ENCODE data around the gene HAL.
"Not testable (repeated sequence)": the region's sequence is repeated elsewhere in the genome, so short reads cannot be mapped to it uniquely, and the experiment has no call there.

The HAL gene

DNA sequence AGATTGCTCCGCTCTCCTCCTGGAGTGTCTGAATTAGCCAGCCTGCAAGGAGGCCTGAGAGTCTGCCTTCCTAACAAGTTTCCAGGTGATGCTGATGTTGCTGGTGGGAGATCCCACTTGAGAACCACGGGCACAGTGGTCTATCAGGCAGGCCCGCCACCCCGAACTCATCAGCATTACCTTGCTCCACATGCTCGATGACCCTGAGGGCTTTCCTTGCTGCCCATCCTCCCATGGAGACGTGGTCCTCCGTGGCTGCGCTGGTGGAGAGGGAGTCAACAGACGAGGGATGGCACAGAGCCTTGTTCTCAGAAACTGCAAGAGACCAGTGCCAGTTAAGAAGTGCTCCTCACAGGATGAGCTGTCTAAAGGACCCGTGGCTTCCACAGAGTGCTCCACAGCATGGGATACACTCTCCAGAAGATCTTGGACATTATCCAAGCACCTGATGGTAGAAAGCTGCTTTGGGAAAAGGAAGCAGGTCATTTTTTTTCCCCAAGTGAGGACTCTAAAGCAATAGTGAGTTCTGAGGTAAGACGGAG is 18.3 kb downstream of the HAL start:
- no peak for DNase-seq (ENCODE audit: low read depth)

DNA sequence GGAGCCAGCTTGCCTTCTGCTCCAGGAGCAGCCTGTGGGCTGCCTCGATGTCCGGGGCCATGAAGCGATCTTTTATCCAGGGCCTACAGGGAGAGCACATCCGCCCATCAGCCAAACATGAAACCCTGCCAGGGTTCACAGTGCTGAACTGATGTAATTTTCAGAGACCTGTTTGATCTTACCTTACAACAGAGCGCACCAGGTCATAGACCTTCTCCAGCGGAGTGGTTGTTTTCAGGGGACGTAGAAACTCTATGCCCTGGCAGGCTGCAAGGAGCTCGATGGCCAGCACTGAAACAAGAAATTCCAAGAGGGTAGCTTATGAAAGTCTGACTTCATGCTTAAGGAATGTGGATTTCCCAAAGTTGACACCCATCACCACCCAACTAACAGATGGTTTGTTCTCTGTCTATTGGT is 19.7 kb downstream of the HAL start:
- peak; percentile 28 for DNase-seq (ENCODE audit: low read depth)

DNA sequence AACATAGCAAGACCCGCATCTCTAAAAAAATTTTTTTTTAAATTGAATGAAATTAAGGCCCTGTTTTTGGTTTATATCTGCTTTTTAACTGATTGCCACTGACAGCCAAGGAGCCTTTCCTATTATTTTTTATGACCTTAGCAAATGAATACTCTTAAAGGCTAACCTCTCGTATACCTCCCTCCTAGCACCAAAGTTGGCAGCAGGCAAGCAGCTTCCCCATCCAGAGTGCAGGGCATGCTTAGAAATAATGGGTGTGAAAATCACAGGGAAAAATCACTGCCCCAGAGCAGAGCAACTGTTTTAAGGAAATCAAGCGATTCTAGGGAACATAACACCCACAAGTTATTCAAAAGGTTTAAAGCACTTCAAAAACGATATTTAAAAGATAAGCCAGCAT is 20.7 kb downstream of the HAL start:
- DNase-seq (ENCODE audit: low read depth): no peak

DNA sequence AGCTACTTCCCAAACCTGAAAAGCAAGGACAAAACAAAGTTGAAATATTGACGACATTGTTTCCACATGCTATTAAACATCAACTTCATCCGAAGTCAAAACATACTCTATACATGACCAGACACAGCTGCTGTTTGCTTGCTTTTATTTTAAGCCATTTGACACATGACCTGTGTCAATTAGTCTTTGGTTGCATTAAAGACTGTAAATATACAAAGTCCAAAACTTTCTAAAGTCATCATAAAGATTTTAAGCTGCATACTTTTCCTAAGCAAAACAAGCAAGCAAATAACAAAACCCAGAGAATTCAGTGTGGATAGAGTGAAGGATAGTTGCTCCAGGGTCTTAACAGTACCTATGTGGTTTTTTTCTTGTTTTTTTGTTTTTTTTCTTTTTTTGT is 21.8 kb downstream of the HAL start:
- no peak for DNase-seq (ENCODE audit: low read depth)

DNA sequence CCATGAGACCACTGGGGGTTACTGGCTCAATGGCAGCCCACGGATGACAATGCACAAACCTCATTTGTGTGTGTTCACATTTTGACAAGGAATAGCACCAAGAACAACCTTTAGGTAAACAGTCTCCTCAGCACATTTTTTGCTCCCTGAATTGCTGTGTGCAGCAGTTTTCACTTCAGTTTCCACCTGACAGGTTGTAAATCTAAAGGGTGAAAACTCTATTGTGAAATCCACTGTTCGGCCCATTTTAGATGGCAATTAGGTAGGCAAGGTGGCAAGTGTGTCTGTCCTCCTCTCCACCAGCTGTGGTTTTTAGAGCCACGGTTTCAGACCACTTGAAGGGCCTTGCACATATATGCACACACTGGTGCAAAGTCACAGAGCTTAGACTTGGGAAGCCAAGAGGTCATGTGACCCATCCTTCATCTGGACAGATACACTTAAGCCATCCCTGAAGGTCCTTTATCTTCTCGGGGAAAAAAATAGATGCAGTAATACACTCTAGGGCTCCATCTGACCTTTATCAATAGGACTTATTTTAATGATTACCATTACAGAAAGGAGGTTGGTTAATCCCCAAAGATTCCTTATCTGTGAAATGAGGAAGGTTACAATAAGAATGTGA is 23.2 kb downstream of the HAL start:
- DNase-seq (ENCODE audit: low read depth): no peak

DNA sequence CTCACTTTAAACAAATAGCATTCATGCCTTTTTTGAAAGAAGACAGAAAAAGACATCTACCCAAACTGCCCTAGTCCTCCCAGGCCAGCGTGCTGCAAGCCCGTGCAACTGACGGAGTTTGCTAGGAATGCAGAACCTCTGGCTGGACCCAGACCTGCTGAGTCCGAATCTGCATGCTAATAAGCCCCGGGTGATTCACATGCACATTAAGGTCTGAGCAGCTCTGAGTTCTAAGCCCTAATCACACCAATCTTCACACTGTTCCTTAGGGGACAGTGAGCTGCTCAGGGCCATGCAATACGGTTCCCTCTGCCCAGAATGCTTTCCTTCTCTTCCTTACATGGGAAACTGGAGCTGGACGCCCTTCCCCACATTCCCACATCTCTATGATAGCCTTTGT is 25.2 kb downstream of the HAL start:
- DNase-seq (ENCODE audit: low read depth): no peak

DNA sequence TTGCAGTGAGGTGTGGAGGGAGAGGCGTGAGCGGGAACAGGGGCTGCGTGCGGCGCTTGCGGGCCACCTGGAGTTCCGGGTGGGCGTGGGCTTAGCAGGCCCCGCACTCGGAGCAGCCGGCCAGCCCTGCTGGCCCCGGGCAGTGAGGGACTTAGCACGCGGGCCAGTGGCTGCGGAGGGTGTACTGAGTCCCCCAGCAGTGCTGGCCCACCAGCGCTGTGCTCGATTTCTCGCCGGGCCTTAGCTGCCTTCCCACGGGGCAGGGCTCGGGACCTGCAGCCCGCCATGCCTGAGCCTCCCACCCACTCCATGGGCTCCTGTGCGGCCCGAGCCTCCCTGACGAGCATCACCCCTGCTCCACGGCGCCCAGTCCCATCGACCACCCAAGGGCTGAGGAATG is 27.0 kb downstream of the HAL start:
- not testable (repeated sequence) for DNase-seq (ENCODE audit: low read depth)

DNA sequence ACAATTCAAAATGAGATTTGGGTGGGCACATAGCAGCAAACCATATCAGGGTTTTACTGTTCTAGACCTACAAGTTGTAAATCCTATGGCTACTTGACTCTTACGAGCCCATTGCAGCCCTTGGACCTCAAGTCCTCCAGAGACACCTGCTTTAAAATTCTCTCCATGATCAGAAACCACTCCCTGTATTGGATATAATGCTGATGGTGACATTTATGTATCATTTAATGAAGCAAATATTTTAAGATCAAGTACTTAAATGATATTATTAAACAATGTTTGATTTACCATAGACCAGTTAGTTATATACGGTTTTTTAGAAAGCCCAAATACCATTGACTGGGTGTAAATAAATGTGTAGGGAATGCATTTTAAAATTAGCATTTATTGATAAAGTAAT is 28.8 kb downstream of the HAL start:
- no peak for DNase-seq (ENCODE audit: low read depth)

DNA sequence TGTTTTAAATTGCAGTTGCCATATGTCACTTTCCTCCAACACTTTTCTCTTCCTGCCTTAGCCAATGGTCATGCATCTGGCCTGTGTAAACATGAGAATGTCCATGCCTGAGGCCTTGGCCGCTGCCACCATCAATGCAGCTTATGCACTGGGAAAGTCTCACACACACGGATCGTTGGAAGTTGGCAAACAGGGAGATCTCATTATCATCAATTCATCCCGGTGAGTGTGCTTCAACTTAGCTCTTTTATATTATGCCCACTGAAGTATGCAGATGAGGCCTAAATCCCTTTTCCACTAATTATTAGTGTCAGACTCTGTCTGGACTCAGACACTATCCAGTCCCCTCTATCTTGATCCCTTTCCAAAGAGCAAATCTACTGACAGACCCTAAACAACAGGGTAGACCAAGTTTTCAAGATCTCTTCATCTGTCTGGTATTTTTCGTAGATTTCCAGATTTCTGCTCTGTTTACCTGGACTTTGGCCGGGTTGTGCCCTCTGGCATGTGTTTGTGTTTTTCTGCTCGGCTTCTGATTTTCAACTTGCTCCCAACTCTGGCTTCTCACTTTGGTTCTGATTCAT is 29.8 kb downstream of the HAL start:
- DNase-seq (ENCODE audit: low read depth): peak; percentile 8

DNA sequence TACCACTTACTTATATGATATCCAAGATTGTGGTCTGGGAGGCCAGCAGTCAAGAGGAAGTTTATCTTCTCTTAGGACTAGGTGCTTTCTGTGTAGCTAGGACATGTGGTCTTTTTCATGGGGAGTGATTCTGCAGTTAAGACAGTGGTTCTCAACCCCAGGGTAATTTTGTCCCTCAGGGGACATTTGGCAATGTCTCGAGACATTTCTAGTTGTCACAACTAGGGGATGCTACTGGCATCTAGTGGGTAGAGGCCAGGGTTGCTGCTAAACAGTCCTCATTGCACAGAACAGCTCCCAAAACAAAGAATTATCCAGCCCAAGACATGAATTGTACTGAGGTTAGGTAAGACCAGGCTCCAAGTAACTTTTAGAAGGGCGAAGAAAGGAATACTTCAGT is 33.0 kb downstream of the HAL start:
- peak; percentile 3 for DNase-seq (ENCODE audit: low read depth)

DNA sequence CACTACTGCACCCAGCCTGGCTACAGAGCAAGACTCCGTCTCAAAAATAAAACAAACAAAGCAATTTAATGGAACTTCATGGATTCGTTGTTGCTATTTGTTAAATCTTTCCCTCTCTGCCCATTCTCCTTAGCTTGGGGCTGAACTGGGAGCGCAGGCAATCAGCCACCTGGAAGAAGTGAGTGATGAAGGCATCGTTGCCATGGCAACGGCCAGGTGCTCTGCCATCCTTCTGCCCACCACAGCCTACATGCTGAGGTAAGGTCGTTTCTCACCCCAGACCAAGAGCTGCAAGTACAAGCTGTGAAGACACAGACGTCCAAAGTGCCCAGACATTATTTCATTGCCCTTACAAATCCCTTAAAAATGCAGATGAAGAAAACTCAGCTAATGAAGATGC is 33.9 kb downstream of the HAL start:
- no peak for DNase-seq (ENCODE audit: low read depth)

DNA sequence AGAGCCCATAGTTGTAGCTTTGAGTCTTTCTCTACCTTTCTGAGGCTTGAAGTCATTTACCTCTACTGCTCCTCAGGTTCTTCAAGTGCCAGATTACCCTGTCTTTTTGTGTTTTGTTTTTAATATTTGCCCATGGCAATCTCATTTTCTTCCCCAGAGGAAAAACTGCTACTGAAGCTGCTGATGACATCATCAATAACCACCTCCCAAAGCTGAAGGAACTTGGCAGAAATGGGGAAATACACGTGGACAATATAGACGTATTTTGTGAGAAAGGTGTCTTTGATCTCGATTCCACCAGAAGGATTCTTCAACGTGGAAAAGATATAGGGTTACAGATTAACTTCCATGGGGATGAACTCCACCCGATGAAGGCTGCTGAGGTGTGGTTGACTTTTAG is 35.9 kb downstream of the HAL start:
- DNase-seq (ENCODE audit: low read depth): no peak

DNA sequence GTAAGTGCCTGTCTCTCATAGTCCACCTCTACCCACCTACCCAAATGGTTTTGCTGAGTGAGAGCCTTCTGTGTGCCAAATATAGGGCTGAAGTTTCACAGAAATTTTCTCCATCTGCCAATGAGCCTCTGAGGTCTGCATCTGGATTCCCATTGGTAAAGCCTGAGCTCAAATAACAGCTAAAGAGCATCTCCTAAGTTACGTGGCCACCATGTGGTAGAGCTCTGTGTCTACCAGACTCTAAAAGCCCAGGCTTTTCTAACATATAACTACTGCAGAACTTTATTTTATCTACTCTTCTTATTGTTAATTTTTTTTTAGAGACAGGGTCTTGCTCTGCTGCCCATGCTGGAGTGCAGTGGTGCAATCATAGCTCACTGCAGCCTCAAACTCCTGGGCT is 37.0 kb downstream of the HAL start:
- DNase-seq (ENCODE audit: low read depth): peak; percentile 33

DNA sequence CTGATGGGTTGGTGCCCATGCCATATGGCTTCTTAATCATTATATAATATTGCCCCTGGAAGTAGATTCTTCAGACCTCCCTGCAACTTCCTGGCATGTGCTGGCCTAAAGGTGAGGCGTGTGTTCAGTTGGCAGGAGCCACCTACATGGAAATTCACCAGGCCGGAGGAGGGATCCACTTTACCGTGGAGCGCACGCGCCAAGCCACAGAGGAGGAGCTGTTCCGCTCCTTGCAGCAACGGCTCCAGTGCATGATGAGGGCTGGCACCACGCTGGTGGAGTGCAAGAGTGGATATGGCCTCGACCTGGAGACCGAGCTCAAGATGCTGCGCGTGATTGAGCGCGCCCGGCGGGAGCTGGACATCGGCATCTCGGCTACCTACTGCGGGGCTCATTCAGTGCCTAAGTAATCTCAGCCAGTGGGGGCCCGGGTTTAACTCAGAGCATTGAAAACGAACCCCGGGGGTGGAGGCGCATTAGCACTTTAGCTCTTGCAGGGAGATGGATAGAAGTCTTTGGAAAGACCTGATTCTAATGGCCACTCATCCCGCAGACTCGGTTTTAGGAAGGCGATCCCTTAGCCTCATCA is 39.5 kb downstream of the HAL start:
- no peak for DNase-seq (ENCODE audit: low read depth)

DNA sequence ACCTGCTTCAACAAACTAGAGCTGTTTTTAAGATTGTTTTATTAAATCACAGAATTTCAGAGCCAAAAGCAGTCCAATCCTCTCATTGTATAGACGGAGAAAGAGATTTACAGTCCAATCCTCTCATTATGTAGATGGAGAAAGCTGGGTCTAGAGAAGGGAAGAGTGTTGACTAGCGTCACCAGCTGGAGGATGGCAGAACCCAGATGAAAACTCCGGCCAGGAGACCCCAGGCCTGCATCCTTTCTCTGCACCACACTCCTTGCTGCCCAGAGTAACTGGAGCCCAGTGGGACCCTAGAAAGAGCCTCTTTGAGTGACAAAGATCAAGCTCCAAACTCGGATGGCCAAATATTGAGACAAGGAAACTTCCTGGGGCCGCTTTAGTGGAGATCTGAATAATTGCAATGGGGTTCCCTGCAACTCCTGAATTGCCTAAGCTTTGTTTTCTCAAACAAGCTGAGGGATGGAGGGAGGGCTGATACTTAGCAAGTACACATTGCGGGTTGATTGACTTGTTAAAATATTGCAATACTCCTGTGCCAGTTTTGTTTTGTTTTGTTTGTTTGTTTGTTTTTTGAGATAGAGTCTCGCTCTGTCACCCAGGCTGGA is 40.5 kb downstream of the HAL start:
- DNase-seq (ENCODE audit: low read depth): no peak

DNA sequence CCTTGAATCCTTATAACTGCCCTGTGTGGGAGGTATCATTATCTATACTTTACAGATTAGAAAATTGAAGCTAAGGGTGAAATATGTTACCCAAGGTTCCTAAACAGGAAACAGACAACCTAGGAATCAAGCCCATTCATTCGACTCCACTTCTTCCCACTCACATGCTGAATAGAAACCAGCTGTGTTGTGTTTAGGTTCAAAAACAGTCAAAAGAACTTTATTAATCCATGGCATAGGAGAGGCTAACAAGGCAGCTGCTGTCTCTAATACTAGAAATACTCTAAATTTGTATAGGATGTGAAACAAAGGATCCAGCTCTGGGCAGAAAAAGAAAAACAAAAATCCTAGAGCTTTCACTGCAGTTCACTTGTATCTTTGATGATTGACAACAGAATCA is 43.1 kb downstream of the HAL start:
- no peak for DNase-seq (ENCODE audit: low read depth)

DNA sequence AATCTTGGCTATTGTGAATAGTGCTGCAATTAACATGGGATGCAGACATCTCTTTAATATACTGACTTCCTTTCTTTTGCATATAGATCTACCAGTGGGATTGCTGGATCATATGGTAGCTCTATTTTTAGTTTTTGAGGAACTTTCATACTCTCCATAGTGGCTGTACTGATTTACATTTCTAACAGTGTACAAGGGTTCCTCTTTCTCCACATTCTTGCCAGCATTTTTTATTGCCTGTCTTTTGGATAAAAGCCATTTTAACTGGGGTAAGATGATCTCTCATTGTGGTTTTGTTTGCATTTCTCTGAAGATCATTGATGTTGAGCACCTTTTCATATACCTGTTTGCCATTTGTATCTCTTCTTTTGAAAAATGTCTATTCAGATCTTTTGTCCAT is 44.6 kb downstream of the HAL start:
- no peak for DNase-seq (ENCODE audit: low read depth)

DNA sequence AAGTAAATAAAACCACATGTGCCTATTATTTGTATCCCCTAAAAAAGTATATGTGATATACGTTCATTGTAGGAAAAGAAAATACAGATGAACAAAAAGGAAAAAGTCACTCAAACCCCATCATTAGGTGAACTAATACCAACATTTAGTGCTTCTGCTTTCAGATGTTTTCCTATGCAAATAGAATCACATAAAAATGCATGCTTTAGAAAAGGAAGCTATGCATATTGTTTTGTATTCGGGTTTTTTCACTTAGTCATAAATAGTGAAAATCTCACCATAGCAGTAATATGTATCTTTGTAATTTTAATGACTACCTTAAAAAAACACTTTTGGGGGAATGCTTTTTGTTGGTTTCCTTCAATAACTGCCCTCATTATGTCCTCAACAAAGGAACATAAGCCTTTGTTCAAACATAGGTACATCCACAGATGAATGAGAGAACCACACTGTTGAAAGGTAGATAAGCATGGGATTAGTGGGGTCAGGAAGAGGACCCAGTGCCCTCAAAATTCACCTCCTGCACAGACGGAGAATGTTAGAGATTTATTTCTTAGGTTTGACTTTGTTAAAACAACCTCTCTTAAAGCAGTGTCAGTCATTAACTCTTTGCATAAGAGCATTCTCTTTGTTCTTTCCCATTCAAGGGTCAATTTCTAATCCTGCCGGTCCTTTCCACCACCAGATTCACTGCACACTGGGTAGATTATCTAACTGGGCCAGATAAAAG is 46.5 kb downstream of the HAL start:
- DNase-seq (ENCODE audit: low read depth): no peak

DNA sequence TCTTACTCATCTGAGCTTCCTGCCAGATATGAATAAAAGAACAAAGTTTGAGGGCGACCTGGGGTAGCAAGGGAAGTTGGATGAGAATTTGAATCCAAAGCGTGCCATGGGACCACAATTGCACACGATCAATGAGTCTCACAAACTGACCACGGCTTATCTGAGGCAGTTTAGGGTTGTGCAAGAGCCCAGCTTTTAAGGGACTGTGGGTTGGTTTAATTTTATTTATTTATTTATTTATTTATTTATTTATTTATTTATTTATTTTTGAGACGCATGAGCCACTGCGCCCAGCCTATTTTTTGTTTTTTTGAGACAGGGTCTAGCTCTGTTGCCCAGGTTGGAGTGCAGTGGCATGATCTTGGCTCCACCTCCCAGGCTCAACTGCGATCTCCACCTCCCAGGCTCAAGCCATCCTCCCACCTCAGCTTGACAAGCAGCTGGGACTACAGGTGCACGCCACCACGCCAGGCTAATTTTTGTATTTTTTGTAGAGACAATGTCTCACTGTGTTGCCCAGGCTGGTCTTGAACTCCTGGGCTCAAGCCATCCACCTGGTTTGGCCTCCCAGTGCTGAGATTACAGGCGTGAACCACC is 51.9 kb downstream of the HAL start:
- DNase-seq (ENCODE audit: low read depth): no peak

DNA sequence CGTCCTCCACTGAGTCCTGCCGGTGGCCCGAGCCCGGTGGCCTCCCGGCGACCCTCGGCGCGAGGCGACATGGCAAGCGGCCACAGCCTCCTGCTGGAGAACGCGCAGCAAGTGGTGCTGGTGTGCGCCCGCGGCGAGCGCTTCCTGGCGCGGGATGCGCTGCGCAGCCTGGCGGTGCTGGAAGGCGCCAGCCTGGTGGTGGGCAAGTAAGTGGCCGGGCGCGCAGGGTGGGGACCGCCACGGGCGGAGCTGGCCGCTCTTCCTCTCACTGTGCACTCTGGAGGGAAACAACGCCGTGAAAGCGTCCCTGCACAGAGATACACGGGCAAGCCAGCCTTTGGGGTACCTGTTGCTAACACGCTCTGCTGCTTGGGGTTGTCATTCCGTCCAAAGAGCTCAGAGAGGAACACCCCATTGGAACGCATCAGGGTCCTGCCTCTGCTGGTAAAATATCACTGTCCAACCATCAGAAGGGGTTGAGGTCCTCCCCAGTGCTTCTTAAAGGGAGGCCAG is 52.8 kb downstream of the HAL start, which contains the start of gene AMDHD1:
Gene AMDHD1, plus strand, starts transcription at position 2 of the 513 bp plus-strand sequence. Its CDS starts 68 bp downstream, at position 70.
- DNase-seq (ENCODE audit: low read depth): peak; percentile 48

DNA sequence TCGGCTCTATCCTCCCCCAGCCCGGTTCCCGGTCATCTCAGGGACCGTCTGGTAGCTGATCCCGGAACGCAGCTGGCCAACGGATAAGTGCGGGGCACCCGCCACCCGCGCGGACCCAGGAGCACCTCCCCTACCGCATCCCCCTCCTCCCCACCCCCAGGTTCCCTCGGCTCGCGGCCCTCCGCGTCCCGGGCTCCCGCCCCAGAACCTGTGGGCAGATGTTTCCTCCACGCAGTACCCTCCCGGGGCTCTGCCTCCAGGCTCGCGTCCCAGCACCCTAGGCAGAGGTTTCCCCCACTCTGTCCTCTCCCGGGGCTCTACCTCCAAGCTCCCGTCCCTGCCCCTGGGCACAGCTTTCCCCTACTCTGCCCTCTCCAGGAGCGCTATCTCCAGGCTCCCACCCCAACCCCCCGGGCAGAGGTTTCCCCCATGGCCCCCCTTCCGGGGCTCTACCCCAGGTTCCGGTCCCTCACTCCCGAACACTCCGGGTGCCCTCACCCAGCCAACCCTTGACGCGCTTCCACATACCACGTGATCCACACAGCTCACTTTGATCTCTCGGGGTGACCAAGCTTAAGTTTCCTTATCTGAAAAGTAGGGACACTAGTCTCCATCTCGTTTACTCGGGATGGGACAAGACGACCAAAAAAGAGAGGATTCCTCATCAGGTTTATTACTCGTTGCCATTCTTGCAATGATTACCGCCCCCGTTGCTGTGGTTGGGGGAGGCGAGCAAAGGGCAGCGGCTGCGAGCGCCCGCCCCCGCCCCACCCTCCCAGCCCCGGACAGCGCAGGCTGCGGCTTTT is 53.4 kb downstream of the HAL start, which contains the start of gene CCDC38:
Gene CCDC38, minus strand, starts transcription at position 91 of the 806 bp plus-strand sequence. CDS start 6,105 bp downstream, outside the sequence.
- DNase-seq (ENCODE audit: low read depth): peak; percentile 64

Data from EH (cell line).